DOHH2 (cell line): Measurements from ENCODE around the gene VWF.

Experiments
- EZH2phosphoT487 ChIP-seq: fragments of 200-600 bp; sonication (generic); IDR thresholded peaks from 2 replicates; pipeline ENCODE4 v1.6.1; 2017; ENCODE audit warnings: borderline replicate concordance, mild to moderate bottlenecking, antibody characterized with exemption, low read length, moderate library complexity, mixed read lengths
- TF ChIP-seq, protein P1 (sequence below): fragments of 200-600 bp; sonication (generic); IDR thresholded peaks from one replicate; pipeline ENCODE4 v1.5.1; 2014; ENCODE audit warnings: antibody characterized with exemption, mild to moderate bottlenecking, low read depth, low read length; ENCODE audit not compliant: poor library complexity, severe bottlenecking

DNA sequence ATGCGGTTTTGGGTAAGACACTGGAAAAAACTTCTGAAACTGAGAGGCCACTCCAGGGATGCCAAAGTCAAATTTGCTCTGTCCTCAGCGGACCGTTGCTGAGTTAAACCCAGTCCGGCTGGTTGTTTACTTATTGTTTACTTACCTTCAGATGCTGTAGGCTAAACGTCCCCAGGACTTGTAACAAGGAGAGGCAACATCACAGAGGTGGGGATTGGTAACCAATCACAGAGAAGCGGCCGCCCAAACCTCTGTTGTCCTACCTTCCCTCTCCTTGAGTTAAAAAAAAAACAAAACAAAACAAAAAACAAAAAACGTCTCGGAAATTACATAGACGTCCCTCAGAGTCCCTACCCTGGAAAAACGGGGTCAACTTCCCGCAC lies 179.8 kb downstream of the VWF start:
- TF ChIP-seq, protein P1, sequence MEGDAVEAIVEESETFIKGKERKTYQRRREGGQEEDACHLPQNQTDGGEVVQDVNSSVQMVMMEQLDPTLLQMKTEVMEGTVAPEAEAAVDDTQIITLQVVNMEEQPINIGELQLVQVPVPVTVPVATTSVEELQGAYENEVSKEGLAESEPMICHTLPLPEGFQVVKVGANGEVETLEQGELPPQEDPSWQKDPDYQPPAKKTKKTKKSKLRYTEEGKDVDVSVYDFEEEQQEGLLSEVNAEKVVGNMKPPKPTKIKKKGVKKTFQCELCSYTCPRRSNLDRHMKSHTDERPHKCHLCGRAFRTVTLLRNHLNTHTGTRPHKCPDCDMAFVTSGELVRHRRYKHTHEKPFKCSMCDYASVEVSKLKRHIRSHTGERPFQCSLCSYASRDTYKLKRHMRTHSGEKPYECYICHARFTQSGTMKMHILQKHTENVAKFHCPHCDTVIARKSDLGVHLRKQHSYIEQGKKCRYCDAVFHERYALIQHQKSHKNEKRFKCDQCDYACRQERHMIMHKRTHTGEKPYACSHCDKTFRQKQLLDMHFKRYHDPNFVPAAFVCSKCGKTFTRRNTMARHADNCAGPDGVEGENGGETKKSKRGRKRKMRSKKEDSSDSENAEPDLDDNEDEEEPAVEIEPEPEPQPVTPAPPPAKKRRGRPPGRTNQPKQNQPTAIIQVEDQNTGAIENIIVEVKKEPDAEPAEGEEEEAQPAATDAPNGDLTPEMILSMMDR: no peak
- TF ChIP-seq EZH2phosphoT487: no peak
